AG10803 (cell line): ENCODE data around the gene ARHGEF19.

Experiments used
- DNase-seq: peaks from one replicate; pipeline ENCODE4 v3.0.0; 2010; ENCODE audit warnings: low read depth
- H3K4me3 ChIP-seq: 2 replicates; pipeline ENCODE4 v1.5.1; 2011; ENCODE audit warnings: mild to moderate bottlenecking, low read length, control low read depth
- CTCF ChIP-seq: conservative IDR thresholded peaks from 2 replicates; pipeline ENCODE4 v1.5.1; 2011; ENCODE audit warnings: mild to moderate bottlenecking, low read length, control low read depth, inconsistent platforms

The ARHGEF19 gene

DNA sequence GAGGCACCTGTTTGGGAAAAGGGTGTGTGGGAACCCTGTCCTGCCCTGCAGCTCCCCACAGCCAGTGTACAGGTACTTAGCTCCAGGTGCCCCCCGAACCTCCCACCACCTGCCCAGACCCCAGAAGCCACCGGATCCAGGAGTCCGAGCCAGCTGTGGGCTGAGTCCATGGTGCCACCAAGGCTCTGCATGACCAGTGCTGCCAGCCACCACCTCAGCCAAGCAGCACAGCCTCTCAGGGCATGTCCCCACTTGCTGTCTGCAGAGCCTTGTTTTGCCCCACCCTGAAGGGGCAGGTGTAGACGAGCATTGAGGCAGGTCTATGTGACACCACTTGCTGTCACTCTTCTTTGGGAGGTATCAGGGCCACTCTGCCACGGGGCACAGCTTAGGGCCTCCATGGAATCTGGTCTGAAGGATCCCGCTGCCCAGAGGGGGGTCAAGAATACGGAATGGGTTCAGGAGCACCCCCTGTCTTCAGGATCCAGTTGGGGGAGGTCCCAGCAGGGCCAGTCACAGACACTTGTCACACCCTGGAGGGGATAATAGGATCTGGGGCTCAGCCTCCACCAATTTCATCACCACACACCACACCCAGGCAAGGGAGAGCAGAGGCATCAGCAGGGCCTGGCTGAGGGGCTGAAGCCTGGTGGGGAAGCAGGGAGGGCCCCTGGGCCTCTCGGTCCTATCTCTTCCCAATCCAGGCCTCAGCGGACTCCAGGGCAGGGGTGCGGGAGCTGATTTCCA lies 27.7 kb downstream of the ARHGEF19 start:
- DNase-seq = no peak
- no peak overlapping the region for H3K4me3 ChIP-seq
- TF ChIP-seq CTCF = no peak

DNA sequence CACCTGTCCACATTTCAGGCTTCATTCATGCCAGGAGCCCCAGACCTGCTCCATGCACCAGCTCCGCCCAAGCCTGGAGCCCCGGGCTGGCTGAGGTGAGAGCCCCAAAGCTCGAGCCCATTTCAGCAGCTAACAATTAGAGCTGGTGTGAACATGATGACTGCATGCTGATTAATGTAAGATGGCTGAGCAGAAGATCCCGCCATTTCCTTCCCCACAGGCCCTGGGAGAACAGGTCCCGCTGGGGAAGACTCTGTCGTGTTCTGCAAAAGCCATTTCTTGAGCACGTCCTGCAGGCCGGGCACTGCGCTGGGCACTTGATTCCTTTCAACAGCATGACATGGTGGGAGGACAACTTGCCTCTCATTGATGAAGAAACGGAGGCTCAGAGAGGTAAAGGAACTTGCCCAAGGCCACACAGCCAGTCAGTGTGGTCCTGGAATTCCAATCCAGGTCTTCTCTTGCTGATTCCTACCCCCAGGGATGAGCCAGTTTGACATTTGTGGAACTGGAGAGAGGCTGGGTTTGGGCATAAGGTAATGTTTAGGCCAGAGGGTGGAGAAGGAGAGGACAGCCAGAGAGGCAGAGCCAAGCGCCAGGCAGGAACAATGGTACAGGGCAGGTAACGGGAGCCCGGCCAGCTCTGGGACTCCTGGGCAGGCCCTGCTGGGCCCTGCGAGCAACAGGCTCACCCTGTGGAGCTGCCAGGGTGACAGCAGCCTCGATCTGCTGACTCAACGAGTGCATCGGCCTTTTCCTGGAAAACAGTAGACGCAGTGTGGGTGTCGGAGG lies 28.5 kb downstream of the ARHGEF19 start:
- TF ChIP-seq CTCF = no peak
- no peak for DNase-seq
- no peak overlapping the region for H3K4me3 ChIP-seq

- TF ChIP-seq CTCF = no peak
- peak; percentile 95 for DNase-seq
- no peak overlapping the region for H3K4me3 ChIP-seq
These were observed 29.3 kb downstream of the ARHGEF19 start for GRCh38 chr1:16183179-16183578.

DNA sequence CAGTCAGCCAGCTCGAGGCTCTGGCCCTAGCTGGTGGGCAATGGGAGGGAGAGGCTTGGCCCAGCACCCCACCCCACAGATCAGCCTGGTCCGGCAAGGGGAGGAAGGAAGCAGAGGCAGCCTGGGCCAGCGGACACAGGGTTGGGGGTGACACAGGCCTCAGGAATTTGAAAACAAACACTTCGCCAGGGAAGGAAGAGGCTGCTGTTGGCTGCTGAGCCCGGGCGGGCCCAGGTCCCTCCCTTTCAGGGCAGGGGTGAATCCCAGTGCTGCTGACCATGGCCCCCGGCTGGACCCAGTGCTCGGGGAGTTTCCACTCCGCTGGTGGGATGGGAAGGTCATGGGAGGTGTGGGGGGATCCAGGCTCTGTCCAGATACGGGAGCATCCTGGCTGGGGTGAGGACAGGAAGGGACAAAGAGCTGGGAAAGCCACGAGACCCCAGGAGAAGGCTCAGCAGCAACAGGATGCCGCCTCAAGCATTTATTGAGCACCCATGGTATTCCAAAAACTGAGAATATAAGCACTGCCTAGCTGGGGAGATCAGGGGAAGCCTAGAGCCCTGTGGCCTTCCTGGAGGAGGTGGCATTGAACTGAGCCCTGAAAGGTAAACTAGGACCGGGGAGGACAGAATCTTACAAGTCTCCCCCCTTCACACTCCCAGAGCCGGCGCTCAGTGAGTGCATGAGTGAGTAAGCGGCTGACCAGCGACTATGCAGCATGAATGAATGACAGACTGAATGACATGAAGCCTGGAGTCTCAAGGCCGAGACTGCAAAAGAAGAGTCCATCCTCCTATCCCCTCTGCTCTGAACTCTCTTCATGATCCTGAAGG lies 30.3 kb downstream of the ARHGEF19 start:
- TF ChIP-seq CTCF = no peak
- peak; percentile 90 for DNase-seq
- peak overlapping the region; percentile 23; the same call in 1 of the 2 replicates for H3K4me3 ChIP-seq

- H3K4me3 ChIP-seq = no peak overlapping the region
- DNase-seq = peak; percentile 31
- TF ChIP-seq CTCF = no peak
These were observed 32.1 kb downstream of the ARHGEF19 start for GRCh38 chr1:16180291-16180824.

DNA sequence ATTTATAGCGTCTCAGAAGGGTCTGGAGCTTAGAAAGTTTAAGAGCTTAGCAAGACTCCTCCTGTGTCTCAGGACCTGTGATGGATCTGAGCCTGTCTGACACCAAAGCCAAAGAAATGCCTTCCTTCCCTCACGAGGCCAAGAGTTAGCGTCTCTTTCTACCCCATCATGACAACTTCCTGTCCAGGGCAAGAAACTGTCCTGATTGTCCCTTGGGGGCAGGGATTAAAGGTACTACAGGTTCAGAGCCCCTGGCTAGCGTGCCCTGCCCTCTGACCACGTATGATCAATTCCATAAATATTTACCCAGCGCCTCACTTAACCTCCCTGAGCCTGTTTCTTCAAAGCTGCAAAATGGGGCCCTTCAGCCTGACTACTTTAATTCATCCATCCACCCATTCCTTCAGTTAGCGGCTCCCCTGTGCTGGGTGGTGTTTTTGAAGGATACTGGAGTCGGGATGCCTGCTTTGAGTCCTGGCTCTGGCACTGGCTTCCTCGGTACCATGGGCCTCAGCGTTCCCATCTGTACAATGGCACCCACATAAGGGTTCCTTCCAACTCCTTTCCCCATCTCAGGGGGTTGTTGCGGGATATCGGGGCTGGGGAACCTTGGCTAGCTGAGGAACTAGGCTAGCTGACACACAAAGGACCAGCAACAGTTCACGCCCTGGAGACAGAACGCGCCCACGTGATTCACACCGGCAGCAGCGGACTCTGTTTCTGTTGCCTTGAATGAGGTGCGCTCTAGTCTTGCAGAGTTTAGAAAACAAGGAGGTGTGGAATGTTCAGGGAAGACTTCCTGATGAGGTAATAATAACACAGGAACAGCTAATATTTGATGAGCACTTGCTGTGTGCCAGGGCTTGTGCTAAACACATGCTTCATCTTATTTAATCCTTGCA lies 33.6 kb downstream of the ARHGEF19 start:
- no peak for TF ChIP-seq CTCF
- no peak for DNase-seq
- no peak overlapping the region for H3K4me3 ChIP-seq
